NCI-H1048 (cell line): ENCODE results near the gene ADGRB2.

Source experiments
- DNase-seq: peaks from one replicate; lab custom pipeline; 2025; lab: John Stamatoyannopoulos, UW

ADGRB2 gene

GRCh38 chr1:31745946-31746670 lies 18.0 kb downstream of the ADGRB2 start:
- DNase-seq, result no peak

- DNase-seq, result no peak
These were observed 18.8 kb downstream of the ADGRB2 start for GRCh38 chr1:31745096-31745945.

GRCh38 chr1:31744165-31744888 lies 19.8 kb downstream of the ADGRB2 start:
- DNase-seq, result no peak

- no peak for DNase-seq
These were observed 21.5 kb downstream of the ADGRB2 start for GRCh38 chr1:31742462-31743212.

GRCh38 chr1:31739346-31739745 lies 24.8 kb downstream of the ADGRB2 start:
- DNase-seq, result no peak

- DNase-seq, result no peak
These were observed 27.5 kb downstream of the ADGRB2 start for GRCh38 chr1:31736675-31737074.

- no peak for DNase-seq
These were observed 28.6 kb downstream of the ADGRB2 start for GRCh38 chr1:31735571-31735970.

GRCh38 chr1:31734582-31735107 lies 29.5 kb downstream of the ADGRB2 start:
- DNase-seq, result no peak

GRCh38 chr1:31733389-31734219 lies 30.5 kb downstream of the ADGRB2 start:
- DNase-seq, result no peak

GRCh38 chr1:31732751-31733289 lies 31.3 kb downstream of the ADGRB2 start:
- DNase-seq, result no peak

- no peak for DNase-seq
These were observed 31.8 kb downstream of the ADGRB2 start for GRCh38 chr1:31732343-31732742.

- DNase-seq, result no peak
These were observed 33.0 kb downstream of the ADGRB2 start for GRCh38 chr1:31731049-31731565.

GRCh38 chr1:31730336-31731048 lies 33.6 kb downstream of the ADGRB2 start:
- no peak for DNase-seq

GRCh38 chr1:31727849-31728248 lies 36.3 kb downstream of the ADGRB2 start:
- DNase-seq, result no peak

- no peak for DNase-seq
These were observed 36.9 kb downstream of the ADGRB2 start for GRCh38 chr1:31727195-31727594.

GRCh38 chr1:31726715-31727114 lies 37.4 kb downstream of the ADGRB2 start:
- DNase-seq, result no peak

GRCh38 chr1:31725777-31726535 lies 38.2 kb downstream of the ADGRB2 start:
- DNase-seq, result no peak

- no peak for DNase-seq
These were observed 39.0 kb downstream of the ADGRB2 start for GRCh38 chr1:31725134-31725533.

GRCh38 chr1:31723828-31724359 lies 40.2 kb downstream of the ADGRB2 start:
- no peak for DNase-seq
